HG03457 (cell line): Measurements from ENCODE around the gene ATN1.

Source experiments
- ATAC-seq: cut with Tn5 transposase; IDR thresholded peaks from one replicate; pipeline ENCODE4 v1.9.1; 2021; ENCODE audit warnings: moderate number of reproducible peaks; ENCODE audit not compliant: unreplicated experiment

Gene ATN1

GRCh38 chr12:6974180-6974579 is 46.4 kb downstream of the ATN1 start:
- no peak for ATAC-seq

GRCh38 chr12:6975297-6976032 is 47.7 kb downstream of the ATN1 start:
- no peak for ATAC-seq

GRCh38 chr12:6977653-6978052 is 49.9 kb downstream of the ATN1 start:
- ATAC-seq, result no peak

- no peak for ATAC-seq
These were observed 50.4 kb downstream of the ATN1 start for GRCh38 chr12:6978188-6978587.

- ATAC-seq, result no peak
These were observed 50.9 kb downstream of the ATN1 start for GRCh38 chr12:6978611-6979011.

- no peak for ATAC-seq
These were observed 51.3 kb downstream of the ATN1 start for GRCh38 chr12:6979021-6979420.

GRCh38 chr12:6979453-6979852 is 51.7 kb downstream of the ATN1 start:
- ATAC-seq, result no peak

- ATAC-seq, result no peak
These were observed 52.3 kb downstream of the ATN1 start for GRCh38 chr12:6980075-6980474.

GRCh38 chr12:6980740-6981139 is 53.0 kb downstream of the ATN1 start:
- ATAC-seq, result no peak

- ATAC-seq, result no peak
These were observed 53.6 kb downstream of the ATN1 start for GRCh38 chr12:6981152-6982052.

- ATAC-seq, result no peak
These were observed 54.8 kb downstream of the ATN1 start for GRCh38 chr12:6982532-6982931.

GRCh38 chr12:6987956-6988553 is 60.3 kb downstream of the ATN1 start:
- ATAC-seq, result no peak
